LNCaP clone FGC (cell line): Measurements from ENCODE around the gene MYH7B.

Source experiments
- DNase-seq: peaks from one replicate; pipeline ENCODE4 v3.0.0-alpha.2; 2011; ENCODE audit warnings: low read depth
- H3K4me3 ChIP-seq: 2 replicates; pipeline ENCODE4 v1.5.1; 2011; ENCODE audit warnings: mild to moderate bottlenecking, low read depth, low read length, control low read depth
- CTCF ChIP-seq: IDR thresholded peaks from 2 replicates; pipeline ENCODE4 v1.5.1; 2012; ENCODE audit warnings: mild to moderate bottlenecking; ENCODE audit not compliant: control insufficient read depth, insufficient read depth; ENCODE audit errors: extremely low read depth

MYH7B gene

DNA sequence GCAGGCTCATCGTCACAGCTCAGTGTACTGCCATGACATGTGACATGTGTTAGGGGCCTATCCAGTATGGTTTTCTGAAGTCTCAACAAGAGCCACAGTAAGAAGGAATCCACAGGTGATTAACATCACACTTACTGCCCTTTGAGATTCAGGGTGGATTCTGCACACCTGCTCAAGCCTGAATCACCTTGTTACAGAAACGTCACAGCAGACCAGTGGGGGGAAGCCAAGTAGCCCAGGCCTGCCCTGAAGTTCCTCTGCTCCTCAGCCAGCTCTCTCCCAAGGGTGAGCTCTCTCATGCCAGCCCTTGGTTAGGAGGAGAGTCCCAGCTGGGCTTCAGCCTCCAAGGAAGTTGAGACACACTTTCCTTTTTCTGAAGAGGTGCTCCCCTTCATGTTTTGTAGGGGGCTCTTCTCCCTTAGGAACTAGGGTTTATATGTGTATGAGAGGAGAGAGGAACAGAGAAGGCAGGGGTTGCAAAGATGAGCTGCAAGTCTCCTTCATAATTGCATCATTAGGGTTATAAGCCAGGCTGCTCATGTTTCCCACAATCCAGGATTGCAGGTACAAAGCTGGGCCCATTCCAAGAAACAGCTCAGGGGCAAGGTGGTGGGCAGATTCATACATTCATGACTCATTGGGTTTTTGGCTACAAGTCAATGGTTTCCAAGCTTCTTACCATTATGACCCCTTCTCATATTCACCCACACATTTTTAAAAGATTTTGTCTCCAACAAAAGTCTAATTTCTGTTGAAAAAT lies 11.7 kb upstream of the MYH7B start:
- no peak for TF ChIP-seq CTCF

GRCh38 chr20:34945315-34946077 lies 10.2 kb upstream of the MYH7B start:
- TF ChIP-seq CTCF, result no peak
- peak; percentile 73 for DNase-seq
- no peak overlapping the region for H3K4me3 ChIP-seq

More for the DNA sequence above, 11.7 kb upstream of the MYH7B start:
- H3K4me3 ChIP-seq, result no peak overlapping the region
- no peak for DNase-seq

- no peak for DNase-seq
- no peak for TF ChIP-seq CTCF
- H3K4me3 ChIP-seq, result no peak overlapping the region
Measured at GRCh38 chr20:34946661-34947060, 9.0 kb upstream of the MYH7B start.

DNA sequence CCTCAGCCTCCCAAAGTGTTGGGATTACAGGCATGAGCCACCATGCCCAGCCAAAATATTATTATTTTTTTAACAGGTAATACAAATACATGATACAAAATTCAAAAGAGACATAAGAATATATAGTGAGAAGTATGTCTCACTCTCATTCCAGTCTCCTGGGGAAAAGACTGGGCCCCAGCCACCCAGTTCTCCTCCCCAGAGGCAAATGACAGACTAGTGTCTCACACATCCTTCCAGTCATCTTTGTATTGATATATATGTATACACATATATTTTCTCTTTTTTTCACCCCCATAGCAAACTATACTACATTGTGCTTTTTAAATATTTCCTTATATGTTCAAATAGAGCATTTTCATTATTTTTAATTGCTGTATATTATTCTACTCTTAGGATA lies 8.3 kb upstream of the MYH7B start:
- DNase-seq, result no peak
- TF ChIP-seq CTCF, result no peak
- no peak overlapping the region for H3K4me3 ChIP-seq

- TF ChIP-seq CTCF, result no peak
- no peak overlapping the region for H3K4me3 ChIP-seq
- no peak for DNase-seq
Measured at GRCh38 chr20:34948030-34948429, 7.6 kb upstream of the MYH7B start.

- no peak for DNase-seq
- TF ChIP-seq CTCF, result no peak
- H3K4me3 ChIP-seq, result no peak overlapping the region
Measured at GRCh38 chr20:34949120-34949519, 6.5 kb upstream of the MYH7B start.
